Measurements from ENCODE around the gene SAMD4A. TPM values are rescaled to one million over a fixed set of nuclear protein-coding genes. Genes with fewer than 3 reads are reported as not detected.

The SAMD4A gene
- total and polyA plus RNA-seq, 8 donors: 2.5 to 67.4 (median 15.9) TPM

DNA sequence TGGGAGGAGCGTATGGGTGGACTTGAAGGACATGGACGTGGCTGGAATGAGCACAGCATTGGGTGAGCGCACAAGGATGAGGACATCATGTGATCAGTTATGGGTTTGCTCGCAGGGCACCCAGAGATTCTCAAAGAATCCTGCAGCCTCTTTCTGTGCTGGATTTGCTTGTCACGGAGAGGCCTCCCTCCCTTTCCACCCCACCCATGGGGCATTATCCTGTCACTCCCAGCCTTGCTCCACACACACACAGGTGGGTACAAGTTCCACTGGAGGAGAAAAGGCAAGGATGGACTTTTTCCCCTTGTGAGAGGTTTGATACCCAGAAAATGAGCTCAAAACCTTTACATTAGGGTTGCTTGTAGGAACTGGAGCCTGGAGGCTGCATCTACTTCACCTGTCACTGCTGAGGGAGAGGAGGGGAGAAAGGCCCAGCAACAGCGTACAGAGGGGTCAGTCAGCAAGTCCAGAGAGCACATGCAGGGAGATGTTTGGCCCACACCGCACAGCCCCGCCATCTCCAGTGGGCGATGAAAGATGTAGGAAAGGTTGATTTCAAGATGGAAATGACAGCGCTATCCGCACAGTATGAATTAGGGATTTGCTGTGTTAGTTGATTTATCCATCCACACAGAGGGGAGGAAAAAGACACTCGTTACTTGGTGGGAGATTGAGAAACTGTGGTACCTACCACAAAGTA, 223.0 kb downstream of the SAMD4A start:
- Histone ChIP-seq H3K9me3 (peaks cover 0 to 3% (median 2%) of the 10 kb centered on the region in 4 donors), H3K27me3 (no peaks in the 10 kb centered on the region), H3K27ac (no peak overlapping the region), H3K36me3 (peaks cover 12 to 62% (median 54%) of the 10 kb centered on the region in 4 donors), H3K4me3 (no peak overlapping the region), H3K4me1 (no peaks in the 10 kb centered on the region)
- no peak for DNase-seq
- WGBS, 5 donors: 92 to 97% (median 97%) methylated on average over 12 of the region's 12 CpGs
- intact Hi-C loops (cut with DNase I; ENCODE audit: low total_unique reads): no loop called here
- TF ChIP-seq, protein P1, sequence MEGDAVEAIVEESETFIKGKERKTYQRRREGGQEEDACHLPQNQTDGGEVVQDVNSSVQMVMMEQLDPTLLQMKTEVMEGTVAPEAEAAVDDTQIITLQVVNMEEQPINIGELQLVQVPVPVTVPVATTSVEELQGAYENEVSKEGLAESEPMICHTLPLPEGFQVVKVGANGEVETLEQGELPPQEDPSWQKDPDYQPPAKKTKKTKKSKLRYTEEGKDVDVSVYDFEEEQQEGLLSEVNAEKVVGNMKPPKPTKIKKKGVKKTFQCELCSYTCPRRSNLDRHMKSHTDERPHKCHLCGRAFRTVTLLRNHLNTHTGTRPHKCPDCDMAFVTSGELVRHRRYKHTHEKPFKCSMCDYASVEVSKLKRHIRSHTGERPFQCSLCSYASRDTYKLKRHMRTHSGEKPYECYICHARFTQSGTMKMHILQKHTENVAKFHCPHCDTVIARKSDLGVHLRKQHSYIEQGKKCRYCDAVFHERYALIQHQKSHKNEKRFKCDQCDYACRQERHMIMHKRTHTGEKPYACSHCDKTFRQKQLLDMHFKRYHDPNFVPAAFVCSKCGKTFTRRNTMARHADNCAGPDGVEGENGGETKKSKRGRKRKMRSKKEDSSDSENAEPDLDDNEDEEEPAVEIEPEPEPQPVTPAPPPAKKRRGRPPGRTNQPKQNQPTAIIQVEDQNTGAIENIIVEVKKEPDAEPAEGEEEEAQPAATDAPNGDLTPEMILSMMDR (IDR thresholded peaks at IDR 0.05): no peak
- TF ChIP-seq POLR2A (IDR thresholded peaks at IDR 0.05) (no peak), POLR2AphosphoS5 (IDR thresholded peaks at IDR 0.05) (no peak), EP300 (IDR thresholded peaks at IDR 0.05) (no peak)

DNA sequence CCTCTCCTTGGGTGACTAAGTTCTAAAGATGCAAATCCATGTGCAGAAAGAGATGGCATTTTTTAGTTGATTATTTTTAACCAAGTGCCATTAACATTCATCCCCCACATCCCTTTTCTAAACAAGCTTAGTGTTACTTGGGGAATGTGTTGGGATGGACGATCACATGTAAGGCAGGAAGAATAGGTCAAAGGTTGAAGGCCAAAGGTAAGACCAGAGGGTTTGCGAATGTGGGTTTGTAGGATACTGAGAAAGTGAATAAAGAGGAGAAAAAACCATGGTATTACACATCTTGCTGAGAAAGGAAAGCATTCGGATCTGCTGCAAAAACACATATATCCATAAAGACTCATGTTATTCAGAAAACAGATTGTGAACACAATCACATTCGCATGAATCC, 224.1 kb downstream of the SAMD4A start:
- Histone ChIP-seq H3K4me3 (no peak overlapping the region), H3K27ac (no peak overlapping the region), H3K9me3 (peaks cover 0 to 10% (median 4%) of the 10 kb centered on the region in 4 donors), H3K36me3 (peaks cover 12 to 51% (median 43%) of the 10 kb centered on the region in 4 donors), H3K27me3 (no peaks in the 10 kb centered on the region), H3K4me1 (no peaks in the 10 kb centered on the region)
- DNase-seq: no peak
- intact Hi-C loops (cut with DNase I; ENCODE audit: low total_unique reads): no loop called here
- WGBS, 5 donors: 75 to 90% (median 88%) methylated on average over 4 of the region's 4 CpGs
- TF ChIP-seq POLR2A (IDR thresholded peaks at IDR 0.05): no peak
- no peak for TF ChIP-seq EP300 (IDR thresholded peaks at IDR 0.05)
- no peak for TF ChIP-seq POLR2AphosphoS5 (IDR thresholded peaks at IDR 0.05)
- TF ChIP-seq, protein P1 (IDR thresholded peaks at IDR 0.05): no peak

DNA sequence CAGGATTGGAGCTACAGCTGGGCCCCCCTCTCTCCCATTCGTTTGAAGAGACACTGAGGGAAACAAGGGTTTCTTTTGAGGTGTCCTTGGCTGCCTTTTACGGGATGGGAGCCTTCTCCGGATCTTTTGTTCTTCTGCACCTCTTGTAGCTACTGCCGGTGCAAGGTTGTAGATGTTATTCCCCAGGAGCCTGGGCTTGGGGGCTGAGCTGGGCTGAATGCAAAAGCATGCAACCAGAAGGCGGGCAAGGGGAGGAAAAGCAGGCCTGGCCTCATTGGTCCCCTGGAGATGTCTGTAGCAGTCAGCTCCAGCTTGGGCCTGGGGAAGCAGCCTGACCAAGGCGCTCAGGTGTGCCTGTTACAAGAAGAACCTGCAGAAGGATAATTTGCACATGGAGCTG, 225.4 kb downstream of the SAMD4A start:
- H3K4me3 ChIP-seq: no peak overlapping the region
- no peak for TF ChIP-seq POLR2AphosphoS5 (IDR thresholded peaks at IDR 0.05)
- H3K36me3 ChIP-seq: peaks cover 12 to 44% (median 33%) of the 10 kb centered on the region in 4 donors
- H3K4me1 ChIP-seq: no peaks in the 10 kb centered on the region
- no peak for DNase-seq
- intact Hi-C loops (cut with DNase I; ENCODE audit: low total_unique reads): no loop called here
- peaks cover 0 to 10% (median 4%) of the 10 kb centered on the region in 4 donors for H3K9me3 ChIP-seq
- no peak overlapping the region for H3K27ac ChIP-seq
- no peaks in the 10 kb centered on the region for H3K27me3 ChIP-seq
- WGBS, 5 donors: 77 to 82% (median 80%) methylated on average over 6 of the region's 6 CpGs

DNA sequence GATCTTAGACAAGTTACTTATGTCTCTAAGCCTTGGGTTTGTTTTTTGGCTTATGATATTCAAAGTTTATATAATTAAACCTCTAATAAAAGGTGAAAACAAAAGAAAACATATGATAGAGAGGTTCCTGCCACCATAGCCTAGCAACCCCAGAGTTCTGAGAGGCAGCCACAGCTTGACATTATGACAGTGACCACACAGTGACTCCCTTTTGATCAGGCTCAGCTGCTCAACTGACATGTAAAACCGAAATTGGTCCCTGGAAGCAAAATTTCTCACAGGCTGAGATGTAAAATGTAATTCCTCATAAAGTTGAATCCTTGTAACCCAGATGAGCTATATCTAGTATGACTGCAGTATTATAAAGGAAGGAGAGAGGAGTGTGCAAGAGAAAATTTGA, 227.2 kb downstream of the SAMD4A start:
- TF ChIP-seq POLR2AphosphoS5 (IDR thresholded peaks at IDR 0.05) (no peak), POLR2A (IDR thresholded peaks at IDR 0.05) (no peak), EP300 (IDR thresholded peaks at IDR 0.05) (no peak)
- TF ChIP-seq, protein P1 (IDR thresholded peaks at IDR 0.05): no peak
- no peaks in the 10 kb centered on the region for H3K4me1 ChIP-seq
- intact Hi-C loops (cut with DNase I; ENCODE audit: low total_unique reads): no loop called here
- no peak overlapping the region for H3K4me3 ChIP-seq
- H3K9me3 ChIP-seq: peaks cover 0 to 10% (median 4%) of the 10 kb centered on the region in 4 donors
- no peaks in the 10 kb centered on the region for H3K27me3 ChIP-seq
- DNase-seq: no peak
- WGBS, 5 donors: 47 to 70% (median 55%) methylated on average over 1 of the region's 1 CpG
- H3K36me3 ChIP-seq: peaks cover 8 to 25% (median 19%) of the 10 kb centered on the region in 4 donors
- H3K27ac ChIP-seq: no peak overlapping the region

DNA sequence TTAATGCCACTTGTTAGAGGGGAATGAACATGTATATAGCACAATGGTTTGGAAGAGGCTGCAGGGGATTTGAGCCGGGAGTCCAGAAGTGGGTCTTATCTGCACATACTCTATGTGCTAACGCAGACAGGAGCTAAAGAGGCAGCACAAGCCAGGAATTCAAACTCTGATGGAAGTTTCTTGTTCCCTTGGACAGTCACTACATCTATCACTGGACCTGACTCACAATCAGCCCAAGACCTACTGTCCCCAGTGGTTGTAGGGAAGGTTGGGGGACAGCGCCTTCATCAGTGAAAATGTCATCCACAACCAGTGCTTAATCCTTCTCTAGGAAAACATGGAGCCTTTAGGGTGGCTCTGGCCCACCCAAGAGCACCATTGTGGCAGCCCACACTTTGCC, 227.9 kb downstream of the SAMD4A start:
- intact Hi-C loops (cut with DNase I; ENCODE audit: low total_unique reads): no loop called here
- TF ChIP-seq POLR2AphosphoS5 (IDR thresholded peaks at IDR 0.05): no peak
- TF ChIP-seq, protein P1 (IDR thresholded peaks at IDR 0.05): no peak
- no peaks in the 10 kb centered on the region for H3K27me3 ChIP-seq
- no peaks in the 10 kb centered on the region for H3K4me1 ChIP-seq
- no peak overlapping the region for H3K27ac ChIP-seq
- H3K4me3 ChIP-seq: no peak overlapping the region
- no peak for DNase-seq
- peaks cover 0 to 10% (median 4%) of the 10 kb centered on the region in 4 donors for H3K9me3 ChIP-seq
- WGBS, 5 donors: 93 to 99% (median 97%) methylated on average over 3 of the region's 3 CpGs
- peaks cover 5 to 19% (median 13%) of the 10 kb centered on the region in 4 donors for H3K36me3 ChIP-seq

Measured in stomach (tissue), 9 donors.